NT2/D1 (cell line): ENCODE results near the gene ADORA2A.

Experiments used
- SUZ12 ChIP-seq: IDR thresholded peaks from 2 replicates; pipeline ENCODE4 v1.6.1; 2011; ENCODE audit not compliant: insufficient read length, insufficient read depth; ENCODE audit errors: extremely low read depth
- ZNF274 ChIP-seq: IDR thresholded peaks from 2 replicates; pipeline ENCODE4 v1.6.1; 2011; ENCODE audit warnings: mild to moderate bottlenecking, low read depth, low read length

DNA sequence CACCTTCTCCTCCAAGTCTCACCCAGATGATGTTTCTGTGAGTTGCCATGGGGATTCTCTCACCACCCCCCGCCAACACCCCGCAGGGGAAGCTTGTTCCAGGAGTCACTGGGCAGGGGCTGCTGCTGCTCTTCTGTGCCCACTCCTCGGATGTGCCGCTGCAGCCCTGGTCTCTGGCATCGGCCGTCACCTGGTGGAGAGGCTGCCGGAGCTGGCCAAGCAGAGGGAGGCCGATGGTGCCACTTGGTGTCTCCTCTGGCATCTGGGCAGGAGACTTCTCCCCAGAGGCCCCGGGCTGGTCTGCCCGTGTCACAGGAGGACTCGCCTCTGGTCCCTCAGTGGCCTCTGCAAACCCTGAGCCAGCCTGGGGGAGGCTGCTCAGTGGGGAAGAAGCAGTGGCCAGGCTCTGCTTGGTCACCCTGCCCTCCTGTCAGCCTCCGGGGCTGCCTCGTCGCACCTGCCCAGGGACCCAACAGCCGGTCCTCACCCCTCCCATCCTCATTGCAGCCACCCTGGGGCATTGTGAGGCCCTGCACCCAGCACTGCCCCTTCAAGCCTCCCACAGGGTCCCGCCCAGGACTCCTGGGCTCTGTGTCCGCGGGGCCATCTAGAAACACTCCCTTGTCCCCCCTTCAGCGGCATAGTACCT, 424 bp upstream of the ADORA2A start:
- TF ChIP-seq ZNF274 (no peak), SUZ12 (no peak)
